GM18951 (cell line): ENCODE measurements around the gene WDR86.

Experiments
- POLR2A ChIP-seq: IDR thresholded peaks from 4 replicates; pipeline ENCODE4 v1.6.1; 2011; ENCODE audit warnings: mild to moderate bottlenecking; ENCODE audit not compliant: insufficient read length, insufficient read depth; ENCODE audit errors: extremely low read depth
- in situ Hi-C: fragments of 300-500 bp; cut with MboI; formaldehyde crosslinking; loops from one replicate; pipeline ENCODE4 v1.12.0; 2022; ENCODE audit warnings: low sequenced_read_pairs, mixed read lengths, inconsistent platforms; ENCODE audit not compliant: unreplicated experiment

Gene WDR86

GRCh38 chr7:151437159-151437553 is 27.3 kb upstream of the WDR86 start:
- TF ChIP-seq POLR2A, result no peak
- in situ Hi-C loops, result no loop called here

DNA sequence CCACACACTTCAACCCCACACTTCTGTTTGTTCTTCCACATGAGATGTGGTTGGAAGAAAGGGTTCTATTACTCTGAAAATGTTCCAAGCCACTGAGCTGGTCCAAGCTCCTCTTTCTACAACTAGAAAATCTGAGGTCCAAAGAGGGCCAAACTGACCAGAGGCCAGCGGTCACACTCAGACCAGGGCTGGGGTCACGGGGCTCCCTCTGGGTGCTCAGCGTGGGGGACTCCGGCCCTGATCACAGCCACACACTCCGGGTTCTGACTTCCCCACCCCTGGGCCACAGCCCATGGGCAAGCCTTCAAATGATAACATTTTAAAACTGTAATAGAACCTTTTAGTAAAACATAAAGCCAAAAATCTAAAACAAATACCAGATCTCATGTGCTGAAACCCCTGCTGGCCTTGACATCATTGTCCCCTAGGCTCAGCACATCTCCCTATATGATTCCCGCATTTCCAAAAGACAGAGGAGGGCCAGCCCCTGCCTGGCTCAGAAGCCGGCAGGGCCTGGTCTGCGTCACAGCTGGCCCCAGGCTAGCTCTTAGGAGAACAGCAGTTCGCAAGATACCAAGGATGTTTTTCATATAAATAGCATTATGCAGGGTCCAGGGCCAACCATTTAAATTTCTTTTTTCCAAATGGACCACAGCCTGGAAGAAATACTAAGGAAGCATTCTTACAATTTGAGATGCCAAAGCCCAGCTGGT is 26.8 kb upstream of the WDR86 start:
- no peak for TF ChIP-seq POLR2A

DNA sequence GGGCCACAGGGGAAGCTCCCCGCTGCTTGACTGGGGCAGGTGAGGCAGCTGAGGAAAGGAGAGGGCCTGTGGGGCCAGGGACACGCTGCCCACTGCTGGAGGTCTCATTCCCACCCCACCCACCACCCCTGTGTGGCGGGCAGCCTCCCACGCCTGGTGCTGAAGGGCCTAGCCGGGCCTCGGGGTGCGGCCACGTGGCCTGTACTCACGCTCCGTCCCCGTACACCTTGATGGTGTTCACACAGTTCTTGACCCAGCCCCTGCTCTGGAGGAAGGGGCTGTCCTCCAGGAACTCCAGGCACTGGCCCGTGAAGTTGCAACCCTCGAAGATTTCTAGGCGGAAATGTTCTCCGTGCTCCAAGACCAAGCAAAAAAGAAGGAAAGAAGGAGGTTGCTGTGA is 26.1 kb upstream of the WDR86 start:
- no peak for TF ChIP-seq POLR2A
- in situ Hi-C loops, result no loop called here

More for the DNA sequence above, 26.8 kb upstream of the WDR86 start:
- in situ Hi-C loops, result no loop called here

GRCh38 chr7:151435103-151435916 is 25.5 kb upstream of the WDR86 start:
- in situ Hi-C loops, result no loop called here
- no peak for TF ChIP-seq POLR2A

- in situ Hi-C loops, result no loop called here
- TF ChIP-seq POLR2A, result no peak
These were observed 24.7 kb upstream of the WDR86 start for GRCh38 chr7:151434549-151434948.

DNA sequence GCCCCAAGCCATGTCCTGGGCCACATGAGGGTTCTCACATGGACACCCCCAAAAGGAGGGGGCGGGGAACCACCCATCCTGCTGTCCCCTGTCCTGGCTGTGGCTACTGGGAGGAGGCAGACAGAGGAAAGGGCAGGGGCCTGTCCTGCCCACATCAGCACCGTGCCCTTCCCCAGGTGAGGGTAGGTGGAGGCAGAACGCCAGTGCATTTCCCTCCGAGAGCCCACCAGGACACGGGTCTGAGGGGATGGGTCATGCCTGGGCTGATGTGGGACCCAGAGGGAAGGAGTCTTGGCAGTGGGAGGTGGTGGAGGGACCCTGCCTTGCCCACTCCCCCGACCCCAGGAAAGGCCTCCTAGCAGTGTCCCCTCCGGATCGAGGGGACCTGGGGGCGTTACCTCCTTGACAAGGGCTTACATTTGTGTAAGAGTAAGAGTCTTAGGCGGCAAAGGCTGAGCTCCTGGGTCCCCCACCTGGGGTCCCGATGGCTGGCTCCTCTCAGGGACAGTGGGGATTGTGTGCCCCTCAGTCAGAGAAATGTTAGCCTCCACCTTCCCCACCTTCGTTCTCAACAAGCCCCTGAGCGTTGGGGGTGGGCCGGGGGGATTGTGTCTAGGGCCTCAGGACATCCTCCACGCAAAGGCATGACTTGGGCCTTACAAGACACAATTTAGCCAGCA is 24.0 kb upstream of the WDR86 start:
- in situ Hi-C loops, result no loop called here
- TF ChIP-seq POLR2A, result no peak

DNA sequence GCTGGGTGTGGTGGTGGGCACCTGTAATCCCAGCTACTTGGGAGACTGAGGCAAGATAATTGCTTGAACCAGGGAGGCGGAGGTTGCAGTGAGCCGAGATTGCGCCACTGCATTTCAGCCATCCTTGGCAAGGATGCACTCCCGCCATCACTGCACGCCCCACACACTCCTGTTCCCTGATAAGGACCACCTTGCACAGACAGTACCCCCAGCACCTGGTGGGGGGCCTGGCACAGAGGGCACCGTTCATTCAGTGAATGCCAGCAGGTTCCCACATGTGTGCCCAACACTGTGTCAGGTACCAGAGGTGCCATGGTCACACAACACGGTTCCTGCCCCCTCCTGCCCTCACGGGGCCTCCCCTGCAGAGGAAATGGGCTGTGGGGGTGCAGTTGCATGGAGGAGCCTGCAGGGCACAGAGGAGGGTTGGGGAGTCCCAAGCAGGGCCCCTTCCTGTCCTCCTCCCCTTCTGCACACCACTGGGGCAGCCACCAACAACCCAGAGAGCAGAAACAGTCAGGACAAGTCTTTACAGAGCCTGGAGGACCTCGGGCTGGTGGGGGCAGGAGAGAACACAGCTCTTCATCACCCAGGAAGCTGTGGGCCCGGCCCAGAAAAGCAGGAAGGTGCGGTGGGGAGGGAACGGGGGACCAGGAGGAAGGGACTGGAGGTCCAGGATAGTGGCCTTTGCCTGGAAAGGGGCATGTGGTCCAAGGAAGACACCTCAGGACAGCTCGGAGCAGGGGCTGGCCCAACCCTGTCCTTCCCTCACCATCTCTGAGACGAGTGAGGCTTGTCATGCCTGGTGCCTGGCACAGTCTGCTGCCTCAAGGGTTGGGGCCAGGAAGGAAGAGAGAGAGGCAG is 23.1 kb upstream of the WDR86 start:
- no peak for TF ChIP-seq POLR2A
- in situ Hi-C loops, result no loop called here

- TF ChIP-seq POLR2A, result no peak
- in situ Hi-C loops, result no loop called here
These were observed 22.0 kb upstream of the WDR86 start for GRCh38 chr7:151431768-151432311.

- in situ Hi-C loops, result no loop called here
- TF ChIP-seq POLR2A, result no peak
These were observed 21.5 kb upstream of the WDR86 start for GRCh38 chr7:151431281-151431767.

- no peak for TF ChIP-seq POLR2A
- in situ Hi-C loops, result no loop called here
These were observed 20.8 kb upstream of the WDR86 start for GRCh38 chr7:151430391-151431205.

DNA sequence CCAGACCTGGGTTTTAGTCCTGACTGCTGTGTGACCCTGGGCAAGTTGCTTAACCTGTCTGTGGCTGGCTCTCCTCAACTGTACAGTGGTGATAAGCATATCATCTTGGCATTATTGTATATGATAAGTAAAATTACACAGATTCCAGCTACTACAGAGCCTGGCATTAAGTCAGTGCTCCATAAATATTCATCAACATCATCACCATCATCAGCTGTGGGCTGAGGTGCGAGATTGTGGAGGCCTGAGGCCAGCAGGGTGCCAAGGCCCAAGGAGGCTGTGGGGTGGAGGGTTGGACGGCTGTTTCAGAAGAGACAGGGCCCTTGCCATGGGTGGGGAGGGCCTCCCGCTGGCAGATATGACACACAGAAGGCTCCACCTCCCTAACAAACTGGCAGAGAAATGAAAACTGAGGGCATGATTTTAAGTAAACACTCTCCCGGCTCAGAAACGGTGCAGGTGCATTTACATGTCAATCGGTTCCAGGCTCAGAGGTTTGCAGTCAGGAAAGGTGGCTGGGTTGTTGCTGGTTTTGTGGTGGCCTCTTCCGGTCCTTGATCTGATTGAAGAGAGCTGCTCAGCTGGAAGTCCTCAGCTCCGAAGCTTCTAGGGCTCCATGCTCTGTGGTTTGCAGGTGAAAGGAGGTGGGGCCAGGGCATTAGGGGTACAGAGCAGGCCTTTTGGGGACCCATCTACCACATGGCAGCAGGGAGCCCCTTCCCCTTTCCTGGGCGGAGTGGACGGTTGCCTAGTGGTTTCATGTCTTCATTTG is 19.9 kb upstream of the WDR86 start:
- no peak for TF ChIP-seq POLR2A
- in situ Hi-C loops, result no loop called here
